ENCODE results near the gene CCDC27.

CCDC27 gene

DNA sequence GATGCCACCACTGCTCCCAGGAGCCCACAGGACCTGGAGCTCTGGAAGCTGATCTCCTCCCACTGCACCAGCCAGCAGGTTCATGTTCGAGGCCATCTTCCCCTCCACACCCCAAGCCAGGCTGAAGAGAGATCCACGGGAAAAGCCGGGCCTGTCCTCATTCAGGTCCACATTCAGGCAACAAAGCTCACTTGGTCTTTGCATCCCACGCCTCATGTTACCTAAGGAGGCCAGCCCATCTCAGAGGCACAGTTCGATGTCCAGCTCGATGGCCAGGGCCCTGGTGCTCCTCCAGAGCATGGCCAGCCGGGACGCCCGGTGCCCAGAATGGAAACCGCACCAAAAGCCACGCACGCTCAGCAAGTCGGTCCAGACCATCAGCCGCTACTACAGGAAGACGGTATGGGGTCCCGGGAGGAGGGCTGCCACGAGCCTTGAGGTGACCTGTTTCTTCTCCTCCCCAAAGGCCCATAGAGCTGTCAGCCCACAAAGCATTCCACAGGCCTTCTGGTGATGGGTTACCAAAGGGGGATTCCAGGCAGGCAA lies at the start of gene CCDC27:
TSS of gene CCDC27 (plus strand) at position 51 of the 546 bp plus-strand sequence. CDS start at position 83, 32 bp downstream.
- no peak for DNase-seq (ENCODE audit: low read depth in 2 of 2)

DNA sequence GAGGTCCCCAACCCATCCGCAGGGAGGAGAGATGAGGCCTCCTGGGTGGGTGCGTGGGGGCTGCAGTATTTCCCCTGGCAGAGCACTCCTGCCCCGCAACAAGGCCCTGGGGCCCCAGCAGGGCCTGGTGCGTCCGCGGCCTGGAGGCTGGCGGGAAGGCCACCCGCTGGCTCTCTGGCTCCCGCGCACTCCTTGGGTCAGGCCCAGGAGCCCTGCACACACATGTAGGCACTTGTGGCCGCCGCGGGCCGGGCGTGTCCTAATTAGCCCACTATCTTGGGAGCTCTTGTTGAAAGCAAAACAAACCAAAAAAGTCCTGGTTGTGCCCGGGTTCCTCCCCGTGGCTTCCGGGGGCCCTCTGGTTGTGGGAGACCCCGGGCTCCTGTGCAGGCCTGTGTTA lies 49.7 kb upstream of the CCDC27 start:
- DNase-seq (ENCODE audit: low read depth in 2 of 2), result no peak

DNA sequence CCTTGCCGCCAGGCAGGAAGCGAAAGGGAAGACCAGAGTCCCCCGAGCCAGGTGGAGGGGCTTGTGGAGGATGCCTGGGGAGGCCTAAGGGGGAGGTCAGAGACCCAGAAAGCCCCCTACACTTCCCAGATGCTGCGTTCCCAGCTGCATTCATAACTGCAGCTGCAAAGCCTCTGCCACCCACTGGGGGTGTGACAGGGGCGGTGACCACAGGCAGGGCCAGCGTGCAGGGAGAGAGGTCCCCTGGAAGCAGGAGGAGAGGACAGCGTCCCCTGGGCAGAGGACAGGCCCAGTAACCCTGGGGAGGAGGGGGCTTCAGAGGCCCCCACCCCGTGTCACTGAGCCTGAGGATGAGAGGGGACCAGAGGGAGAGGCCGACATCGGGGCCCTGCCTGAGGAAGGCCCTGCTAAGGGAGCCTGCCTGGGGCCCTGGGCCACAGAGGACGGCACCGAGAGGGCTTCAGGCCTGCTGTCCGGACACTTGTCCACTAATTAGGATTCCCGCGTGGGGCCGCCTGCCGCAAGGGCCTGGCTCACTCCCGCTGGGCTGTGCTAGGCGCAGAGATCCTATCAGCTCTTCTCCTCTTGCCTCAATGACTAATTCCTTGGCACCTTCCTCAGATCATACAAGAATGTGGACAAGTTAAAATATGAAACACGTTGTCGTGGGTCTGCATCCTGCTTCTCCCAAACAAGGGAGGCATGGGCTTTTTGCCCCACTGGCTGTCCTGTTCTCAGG lies 49.1 kb upstream of the CCDC27 start:
- DNase-seq (ENCODE audit: low read depth in 2 of 2), result no peak

DNA sequence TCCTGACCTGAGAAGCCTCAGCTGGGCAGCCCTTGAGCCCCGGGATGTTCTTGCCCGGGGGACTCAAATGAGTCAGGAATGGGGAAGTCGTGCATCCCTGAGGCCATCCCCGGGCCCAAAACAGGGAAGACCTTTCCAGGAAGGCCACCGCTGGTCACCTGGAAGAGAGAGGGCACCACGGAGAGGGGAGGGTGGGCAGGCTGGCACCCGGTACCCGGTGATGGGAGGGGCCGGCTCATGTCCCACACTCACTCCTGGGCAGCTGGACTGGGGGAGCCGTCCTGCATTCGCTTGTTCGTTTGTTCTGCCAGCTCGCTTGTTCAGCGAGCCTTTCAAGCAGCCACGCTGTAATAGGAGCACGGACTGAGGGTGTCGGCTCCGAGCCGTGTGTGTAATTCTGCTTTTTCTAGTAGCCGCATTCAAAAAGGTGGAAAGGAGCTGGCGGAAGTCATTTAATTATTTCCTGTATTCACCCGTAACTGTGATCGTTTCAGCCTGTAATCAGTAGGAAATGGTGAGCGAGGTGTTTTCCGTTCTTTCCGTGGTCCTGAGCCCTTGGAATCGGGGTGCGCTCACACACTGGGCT lies 48.4 kb upstream of the CCDC27 start:
- DNase-seq (ENCODE audit: low read depth in 2 of 2), result no peak

DNA sequence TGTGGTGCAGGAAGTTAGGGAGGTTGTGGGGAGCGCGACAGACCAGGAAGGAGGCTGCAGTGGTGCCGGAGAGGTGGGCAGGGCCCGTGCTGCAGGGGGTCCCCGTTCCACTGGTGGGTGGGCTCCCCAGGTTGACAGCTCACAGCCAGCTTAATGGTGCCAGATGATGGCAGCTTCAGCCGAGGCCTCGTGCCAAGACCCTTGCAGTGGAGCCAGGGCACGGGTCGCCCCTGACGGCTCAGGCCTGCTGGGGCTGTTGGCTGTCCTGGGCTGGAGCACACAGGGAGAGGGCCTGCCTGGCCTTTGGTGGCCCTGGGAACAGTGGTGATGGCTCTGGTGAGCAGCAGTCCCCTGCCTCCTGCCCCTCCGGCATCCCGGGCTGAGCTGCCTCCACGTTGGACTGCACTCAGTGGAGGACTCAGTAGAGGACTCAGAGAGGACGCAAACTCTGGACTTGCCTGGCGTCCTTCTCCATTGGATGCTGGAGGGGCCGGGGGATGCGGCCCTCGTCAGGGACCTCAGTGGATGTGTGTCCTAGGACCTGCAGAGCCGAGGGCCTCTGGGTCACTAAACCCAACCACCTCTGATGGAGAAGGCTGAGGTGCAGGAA lies 46.8 kb upstream of the CCDC27 start:
- DNase-seq (ENCODE audit: low read depth in 2 of 2), result no peak

DNA sequence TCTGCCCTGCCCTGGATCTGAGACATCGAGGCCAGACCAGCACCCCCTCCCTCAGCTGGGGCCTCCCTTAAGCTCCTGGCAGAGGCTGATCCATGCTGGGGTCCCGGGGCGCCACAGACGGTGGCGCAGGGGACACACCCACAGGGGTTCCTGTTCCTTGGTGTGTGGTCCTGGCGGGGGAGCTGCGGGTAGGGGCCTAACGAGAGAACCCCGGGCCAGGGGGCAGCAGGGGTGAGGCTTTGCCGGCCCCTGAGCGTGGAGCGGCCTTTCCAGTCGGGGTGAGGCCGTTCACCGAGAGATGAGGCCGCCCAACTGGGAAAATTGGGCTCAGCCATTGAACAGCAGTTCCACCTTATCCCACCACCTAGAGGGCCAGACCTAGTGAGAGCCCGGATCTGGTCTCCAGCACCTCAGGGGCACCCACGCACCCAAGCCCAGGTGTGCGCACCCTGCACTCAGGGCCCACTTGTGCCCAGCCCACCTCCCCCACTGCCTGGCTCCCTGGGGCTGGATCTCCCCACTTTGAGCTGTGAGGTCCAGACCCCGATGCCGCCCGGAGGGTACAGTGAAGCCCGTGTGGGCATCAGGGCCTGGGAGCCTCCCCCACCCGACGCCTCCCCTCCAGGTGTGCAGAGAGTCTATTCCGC lies 45.5 kb upstream of the CCDC27 start:
- no peak for DNase-seq (ENCODE audit: low read depth in 2 of 2)

DNA sequence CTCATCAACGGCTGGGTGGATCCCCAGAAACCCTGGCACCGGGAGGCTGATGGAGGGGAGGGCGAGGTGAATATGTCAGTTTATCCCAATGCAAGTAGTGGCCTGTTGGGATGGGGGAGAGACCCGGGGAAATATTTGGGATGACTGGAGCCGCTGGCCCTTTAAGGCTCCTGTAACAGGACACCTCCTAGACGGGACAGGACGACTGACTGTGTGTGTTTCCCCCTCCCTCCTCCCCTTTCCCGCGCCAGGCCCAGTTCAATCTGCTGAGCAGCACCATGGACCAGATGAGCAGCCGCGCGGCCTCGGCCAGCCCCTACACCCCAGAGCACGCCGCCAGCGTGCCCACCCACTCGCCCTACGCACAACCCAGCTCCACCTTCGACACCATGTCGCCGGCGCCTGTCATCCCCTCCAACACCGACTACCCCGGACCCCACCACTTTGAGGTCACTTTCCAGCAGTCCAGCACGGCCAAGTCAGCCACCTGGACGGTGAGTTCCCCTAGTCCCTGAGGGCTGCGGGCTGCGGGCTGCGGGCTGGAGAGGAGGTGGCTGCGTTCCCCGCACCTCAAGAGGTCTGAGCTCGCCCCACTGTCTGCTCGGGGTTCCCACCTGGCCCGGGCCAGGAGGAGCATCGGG lies 44.8 kb upstream of the CCDC27 start:
- no peak for DNase-seq (ENCODE audit: low read depth in 2 of 2)

DNA sequence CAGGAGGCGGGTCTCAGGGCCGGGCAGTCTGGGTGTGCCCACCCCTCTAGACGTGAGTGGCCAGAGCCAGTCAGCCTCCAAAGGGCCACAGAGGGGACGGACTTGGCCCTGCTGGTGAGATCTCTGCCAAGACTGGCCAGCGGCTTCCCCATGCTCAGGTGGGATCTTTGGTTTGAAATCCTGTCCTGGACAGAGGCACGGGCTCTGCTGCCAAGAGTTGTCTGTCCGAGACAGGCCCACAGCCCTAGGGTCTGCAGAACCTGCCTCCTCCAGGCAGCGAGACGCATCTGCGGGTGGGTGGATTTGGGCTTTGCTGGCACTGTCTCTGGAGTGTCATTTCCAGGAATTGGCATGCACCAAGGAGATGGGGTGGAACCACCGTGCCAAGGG lies 44.3 kb upstream of the CCDC27 start:
- DNase-seq (ENCODE audit: low read depth in 2 of 2), result no peak

DNA sequence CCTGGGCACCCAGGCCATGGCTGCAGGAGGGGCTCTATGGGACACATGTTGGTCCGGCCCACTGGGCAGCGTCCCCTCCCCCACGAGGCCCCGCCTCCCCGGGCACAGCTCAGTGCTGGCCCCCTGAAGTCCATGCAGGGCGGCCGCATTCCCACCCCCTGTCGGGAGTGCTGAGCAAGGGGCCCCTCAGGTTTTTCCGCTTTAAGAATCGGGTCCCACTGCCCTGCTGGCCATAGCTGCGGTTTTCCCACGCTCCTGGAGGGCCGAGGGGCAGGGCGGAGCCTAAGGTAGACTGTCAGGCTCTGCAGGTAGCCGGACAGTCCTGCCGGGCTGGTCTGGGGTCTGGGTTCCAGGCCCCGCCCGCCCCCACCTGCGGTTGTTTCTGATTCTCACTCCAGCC lies 43.5 kb upstream of the CCDC27 start:
- no peak for DNase-seq (ENCODE audit: low read depth in 2 of 2)

DNA sequence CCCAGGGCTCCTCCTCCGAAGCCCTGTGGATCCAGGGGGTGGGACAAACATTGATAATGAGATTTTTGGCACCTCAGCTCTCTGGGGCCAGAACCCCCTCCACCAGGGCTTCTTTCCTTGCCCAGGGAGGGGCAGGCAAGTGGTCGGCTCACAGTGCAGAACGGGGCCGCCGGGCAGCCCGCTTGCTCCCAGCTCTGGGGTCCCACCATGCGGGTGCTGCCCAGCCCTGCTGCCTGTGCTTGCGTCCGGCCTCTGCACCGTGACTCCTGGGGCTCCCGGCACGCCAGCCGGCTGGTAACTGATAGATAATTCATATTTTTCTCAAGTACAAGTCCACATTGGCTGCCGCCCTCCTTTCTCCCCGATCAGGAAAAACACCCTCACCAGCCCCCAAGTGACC lies 42.0 kb upstream of the CCDC27 start:
- no peak for DNase-seq (ENCODE audit: low read depth in 2 of 2)

DNA sequence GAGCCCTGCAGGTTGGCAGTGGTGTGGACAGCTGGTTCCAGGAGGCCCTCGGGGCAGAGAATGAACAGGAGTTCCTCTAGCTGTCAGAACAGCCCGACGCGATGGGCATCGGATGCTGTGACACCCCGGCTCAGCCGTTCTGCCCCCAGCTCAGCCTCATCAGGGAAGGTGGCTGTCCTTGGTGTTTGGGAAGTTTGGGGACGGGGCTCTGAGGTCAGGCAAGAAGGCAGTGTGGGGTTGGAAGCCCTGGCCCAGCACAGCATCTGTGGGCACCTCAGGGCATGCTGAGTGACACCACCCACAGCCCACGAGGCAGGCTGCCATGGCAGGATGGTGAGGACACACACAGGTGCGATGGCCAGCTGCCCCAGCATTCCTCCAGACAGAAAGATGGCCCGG lies 40.9 kb upstream of the CCDC27 start:
- no peak for DNase-seq (ENCODE audit: low read depth in 2 of 2)

DNA sequence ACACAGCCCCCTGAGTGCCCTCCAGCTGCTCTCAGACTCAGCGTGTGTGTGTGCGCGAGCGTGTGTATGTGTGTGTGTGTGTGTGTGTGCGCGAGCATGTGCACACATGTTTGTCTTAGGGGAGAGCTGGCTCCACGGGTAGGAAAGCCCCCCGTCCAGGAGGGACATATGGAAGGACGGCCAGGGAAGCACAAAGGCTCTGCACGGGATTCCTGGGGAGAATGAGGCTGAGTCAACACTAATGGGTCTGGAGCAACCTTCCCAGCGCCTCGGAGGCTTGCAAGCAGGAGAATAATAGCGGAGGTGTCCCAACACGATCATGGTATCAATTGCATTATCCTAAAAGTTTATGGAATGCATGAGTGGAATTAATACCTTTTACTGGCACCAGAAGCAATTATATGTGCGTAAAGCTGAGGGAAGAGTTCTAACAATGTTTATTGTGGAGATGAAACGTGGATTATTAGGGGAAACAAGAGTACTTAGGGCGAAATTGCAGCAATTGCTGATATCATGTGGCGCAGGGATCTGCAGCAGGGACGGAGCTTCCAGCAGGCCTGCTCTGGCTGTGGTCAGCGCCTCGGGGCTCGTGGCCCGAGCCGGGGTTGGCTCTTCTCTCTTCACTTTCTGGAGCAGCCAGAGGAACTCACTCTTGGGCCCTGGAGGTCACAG lies 40.3 kb upstream of the CCDC27 start:
- DNase-seq (ENCODE audit: low read depth in 2 of 2), result no peak

DNA sequence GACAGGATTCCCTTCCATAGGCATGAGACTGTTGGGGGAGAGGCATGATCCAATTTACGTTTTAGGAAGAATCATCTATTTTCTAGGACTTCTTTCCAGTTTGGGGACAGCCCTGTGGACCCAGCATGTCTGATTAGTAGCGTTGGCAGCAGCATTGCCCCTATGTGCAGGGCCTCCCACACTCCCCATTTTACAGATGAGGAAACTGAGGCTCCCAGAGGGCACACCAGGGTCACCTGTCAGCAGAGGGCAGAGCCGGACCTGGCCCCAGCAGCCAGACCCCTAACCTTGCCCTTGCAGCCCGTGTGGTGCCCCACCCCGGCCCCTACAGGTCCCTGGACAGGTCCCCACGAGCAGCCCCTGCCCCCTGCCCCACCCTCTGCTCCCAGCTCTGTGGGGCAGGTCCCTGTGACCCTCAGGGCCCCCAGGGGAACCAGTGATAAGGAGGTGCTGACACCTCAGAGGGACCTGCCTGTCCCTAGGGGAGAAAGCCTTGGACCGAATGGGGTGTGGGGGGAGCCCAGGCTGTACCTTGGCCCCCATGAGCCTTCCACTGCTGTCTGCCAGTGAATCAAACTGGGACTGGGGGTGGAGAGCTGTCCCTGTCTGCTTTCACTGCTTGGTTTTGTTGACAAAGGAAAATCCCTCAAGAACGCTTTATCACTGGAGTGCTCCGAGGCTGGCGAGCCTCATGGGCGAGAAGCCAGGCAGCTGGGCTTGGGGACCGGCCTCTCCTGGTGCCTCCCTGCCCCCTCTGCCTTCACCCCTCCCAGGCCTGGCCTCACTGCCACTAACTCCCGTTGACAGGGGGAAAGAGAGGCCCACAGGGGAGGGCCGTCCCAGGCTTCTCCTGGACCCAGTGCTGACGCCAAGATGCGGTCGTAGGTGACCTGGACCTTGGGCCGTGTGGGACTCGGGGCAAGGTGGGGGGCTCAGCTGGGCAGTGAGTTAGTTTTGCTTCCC lies 39.4 kb upstream of the CCDC27 start:
- DNase-seq (ENCODE audit: low read depth in 2 of 2), result no peak

DNA sequence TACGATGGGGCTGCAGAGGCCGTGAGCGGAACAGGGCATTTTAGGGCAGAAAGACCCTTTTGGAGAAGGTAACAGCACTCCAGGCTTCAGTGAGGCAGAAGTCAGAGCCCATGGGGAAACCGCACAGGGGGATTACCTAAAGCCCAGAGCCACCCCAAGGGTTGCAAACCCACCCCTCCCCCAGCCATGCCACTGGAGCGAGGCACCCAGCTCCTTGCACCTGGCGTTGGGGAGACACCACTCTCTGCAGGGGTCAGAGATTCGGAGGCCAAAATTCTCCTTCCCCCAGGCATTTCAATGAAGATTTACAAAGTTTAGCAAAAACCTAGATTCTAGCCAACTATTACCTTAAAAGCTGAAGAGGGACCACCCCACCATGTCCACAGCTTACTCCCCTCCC lies 38.4 kb upstream of the CCDC27 start:
- no peak for DNase-seq (ENCODE audit: low read depth in 2 of 2)

DNA sequence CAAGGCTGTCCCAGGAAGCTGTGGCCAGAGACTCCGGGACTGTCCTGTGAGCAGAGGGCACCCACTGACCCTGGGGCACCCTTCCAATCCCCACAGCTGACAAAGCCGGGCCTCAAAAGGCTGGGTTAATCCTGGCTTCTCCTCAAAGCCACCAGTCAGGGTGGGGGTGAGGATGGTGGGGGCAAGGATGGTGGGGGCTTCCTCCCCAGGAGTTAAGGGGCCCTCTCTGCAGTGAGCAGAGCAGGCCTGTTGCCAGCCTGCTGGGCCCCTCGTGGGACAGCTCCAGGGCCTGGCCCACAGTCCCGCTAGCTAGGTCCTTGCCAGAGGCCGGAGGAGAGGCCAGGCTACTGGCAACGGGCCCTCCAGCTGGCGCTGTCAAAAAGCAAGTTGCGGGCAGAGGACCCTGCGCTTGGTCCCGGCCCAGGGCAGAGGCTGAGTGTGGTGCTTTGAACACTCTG lies 37.9 kb upstream of the CCDC27 start:
- no peak for DNase-seq (ENCODE audit: low read depth in 2 of 2)

DNA sequence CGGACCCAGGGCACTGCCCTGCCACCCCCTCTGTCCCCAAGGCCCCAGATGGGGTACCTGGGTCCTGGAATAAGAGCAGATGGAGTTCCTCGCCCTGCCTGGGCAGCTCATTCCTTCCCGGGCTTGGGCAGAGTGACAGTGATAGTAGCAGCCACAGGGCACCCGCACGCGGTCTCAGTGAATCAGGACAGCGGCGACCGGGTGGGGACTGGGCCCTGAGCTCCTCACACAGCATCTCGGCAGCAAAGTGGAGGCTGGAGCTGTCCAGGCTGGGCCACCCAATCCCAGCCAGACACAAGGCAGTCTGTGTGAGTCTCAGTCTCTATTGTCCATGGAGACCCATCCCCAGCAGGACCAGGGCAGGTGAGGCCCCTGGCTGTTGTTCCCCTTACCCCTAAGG lies 37.4 kb upstream of the CCDC27 start:
- no peak for DNase-seq (ENCODE audit: low read depth in 2 of 2)

DNA sequence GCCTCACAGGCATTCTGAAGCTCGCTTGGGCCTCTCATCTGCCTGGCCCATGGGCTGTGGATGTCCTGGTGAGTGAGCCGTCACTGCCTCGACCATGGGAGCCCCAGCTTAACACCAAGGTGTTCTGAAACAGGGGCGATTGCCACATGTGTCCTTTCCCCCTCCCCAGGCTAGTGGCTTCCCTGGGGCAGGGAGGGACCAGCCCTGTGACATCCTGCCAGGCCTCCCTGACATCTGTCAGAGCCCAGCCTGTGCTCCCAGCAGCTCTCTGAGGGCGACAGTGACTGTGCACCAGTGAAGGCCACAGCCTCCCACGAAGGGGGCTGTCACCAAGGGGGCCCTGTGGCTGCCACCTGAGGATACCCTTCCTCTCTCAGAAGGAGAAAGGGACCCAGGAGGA lies 35.9 kb upstream of the CCDC27 start:
- no peak for DNase-seq (ENCODE audit: low read depth in 2 of 2)

DNA sequence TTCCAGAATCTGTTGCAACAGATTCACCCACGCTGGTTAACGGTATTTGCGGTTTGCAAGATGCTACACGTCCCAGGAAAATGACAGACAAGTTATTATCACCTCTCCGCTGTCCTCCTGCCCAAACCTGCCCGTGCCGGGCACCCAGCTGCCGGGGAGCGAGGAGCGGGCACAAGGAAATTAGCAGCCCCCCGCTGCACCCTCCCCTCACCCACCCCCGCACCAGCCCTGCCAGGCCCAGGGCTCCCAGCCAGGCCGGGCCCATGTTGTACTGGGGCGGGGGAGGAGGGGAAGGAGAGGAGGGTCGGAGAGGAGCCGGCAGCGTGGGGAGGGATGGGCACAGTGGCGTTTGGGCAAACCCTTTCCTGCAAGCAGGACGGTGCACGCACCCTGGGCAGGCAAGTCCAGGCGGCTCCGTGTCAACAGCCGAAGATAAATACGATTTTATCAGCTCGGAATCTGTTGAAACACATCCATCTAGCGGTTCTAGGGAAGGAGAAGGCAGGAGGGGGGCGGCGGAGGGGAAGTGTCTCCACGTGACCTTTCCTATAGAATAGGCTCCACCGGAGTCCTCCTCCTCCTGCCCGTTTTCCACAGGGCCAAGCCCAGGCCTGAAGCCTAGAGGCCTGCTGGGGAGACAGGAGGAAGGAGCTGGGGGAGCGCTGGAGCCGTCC lies 35.1 kb upstream of the CCDC27 start:
- DNase-seq (ENCODE audit: low read depth in 2 of 2), result no peak

DNA sequence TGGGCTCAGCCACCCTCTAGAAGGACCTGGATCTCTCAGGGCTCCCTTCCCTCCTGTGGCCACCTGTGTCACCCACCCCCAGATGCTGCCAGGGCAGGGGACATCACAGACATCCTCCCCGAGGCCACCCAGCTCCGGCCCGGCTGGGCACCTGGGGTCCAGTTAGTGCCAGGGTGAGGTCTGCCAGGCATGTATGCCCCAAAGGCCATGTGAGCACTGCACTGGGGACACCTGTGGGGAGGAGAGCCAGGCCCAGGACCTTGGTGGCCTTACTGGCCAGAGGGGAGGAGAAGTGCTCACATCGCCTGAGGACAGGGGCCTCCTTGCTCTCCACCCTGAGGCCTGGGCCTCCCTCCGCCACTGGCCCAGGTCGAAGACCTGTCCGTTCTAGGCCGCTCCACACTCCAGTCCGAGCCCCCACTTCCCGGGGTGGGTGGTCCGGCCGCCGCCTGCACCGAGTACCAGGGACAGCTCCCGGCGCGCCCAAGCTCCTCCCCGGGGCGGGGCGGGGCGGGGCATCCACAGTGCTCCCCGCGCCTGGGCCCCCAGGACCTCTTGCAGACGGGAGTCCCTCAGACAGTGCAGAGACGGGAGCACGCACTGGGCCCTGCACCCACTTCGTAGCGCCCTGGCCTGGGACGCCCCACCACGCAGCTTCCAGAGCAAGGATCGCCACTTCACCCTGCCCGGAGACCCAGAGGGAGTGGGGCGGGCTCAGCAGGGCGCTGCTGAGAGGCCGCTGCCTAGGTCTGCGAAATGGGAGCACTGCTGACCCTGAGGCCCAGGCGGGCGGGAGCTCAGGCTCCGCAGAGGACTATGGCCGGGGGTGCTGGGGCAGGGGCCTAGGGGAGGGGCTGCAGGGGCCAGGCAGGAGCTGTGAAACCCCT lies 34.3 kb upstream of the CCDC27 start:
- no peak for DNase-seq (ENCODE audit: low read depth in 2 of 2)

Data from activated CD8-positive, alpha-beta memory T cell treated with anti-CD3 and anti-CD28 coated beads for 4 hours (primary cell).